Measurements from ENCODE around the gene REXO4. TPM values are rescaled to one million over a fixed set of nuclear protein-coding genes. Genes with fewer than 3 reads are reported as not detected.

REXO4 gene
- polyA plus RNA-seq, 1 of the 3 experiments (the other 2 are of a cell fraction), result 37.3 TPM

GRCh38 chr9:133439337-133439736 is 21.5 kb upstream of the REXO4 start:
- no peak for DNase-seq
- TF ChIP-seq NFIC (IDR thresholded peaks at IDR 0.05; ENCODE audit: borderline replicate concordance) (no peak), RAD21 (IDR thresholded peaks at IDR 0.05; ENCODE audit: low read length) (no peak), RFX5 (IDR thresholded peaks at IDR 0.05; ENCODE audit: low read length) (no peak), IRF3 (IDR thresholded peaks at IDR 0.05; ENCODE audit: low read depth, low read length) (no peak), EP300 (IDR thresholded peaks at IDR 0.05; ENCODE audit: borderline replicate concordance in 1 of 2, low read depth in 1 of 2, low read length in 1 of 2) (no peak)
- no peaks in the 10 kb centered on the region for H3K4me1 ChIP-seq (ENCODE audit: control insufficient read depth in 1 of 2, insufficient read depth in 2 of 2, low read depth in 1 of 2, low read length in 1 of 2)
- H3K9me3 ChIP-seq, result no peaks in the 10 kb centered on the region
- no peak overlapping the region for H2AFZ ChIP-seq (ENCODE audit: low read depth)
- H3K27me3 ChIP-seq (ENCODE audit: insufficient read depth), result no peaks in the 10 kb centered on the region
- ChIA-PET POLR2A (no interaction called here), CTCF (interaction anchor here (0.9 kb wide), 1 partner anchor 47 kb away, joined by 3 read pairs; no protein-coding TSS in a partner anchor)
- no peak overlapping the region for H3K27ac ChIP-seq (ENCODE audit: low read depth in 2 of 2, low read length in 1 of 2)
- H3K9me2 ChIP-seq, result no peaks in the 10 kb centered on the region
- no peak overlapping the region for H3K4me2 ChIP-seq
- H4K20me1 ChIP-seq (ENCODE audit: insufficient read depth), result no peaks in the 10 kb centered on the region
- no peak overlapping the region for H3K4me3 ChIP-seq (ENCODE audit: low read depth in 2 of 2, low read length in 1 of 2)
- no peaks in the 10 kb centered on the region for H3F3A ChIP-seq (replicated peaks; ENCODE audit: insufficient read depth)
- H3K9ac ChIP-seq, result no peak overlapping the region
- 64% methylated on average over 4 of the region's 4 CpGs for WGBS (ENCODE audit: low lambda C conversion rate)
- H3K79me2 ChIP-seq (ENCODE audit: insufficient read depth), result no peaks in the 10 kb centered on the region
- H3K36me3 ChIP-seq (replicated peaks in 1 of 2; ENCODE audit: control insufficient read depth in 1 of 2, insufficient read depth in 2 of 2, low read length in 1 of 2), result no peaks in the 10 kb centered on the region

GRCh38 chr9:133437753-133438531 is 20.1 kb upstream of the REXO4 start:
- Histone ChIP-seq H3F3A (replicated peaks; ENCODE audit: insufficient read depth) (no peaks in the 10 kb centered on the region), H3K4me1 (ENCODE audit: control insufficient read depth in 1 of 2, insufficient read depth in 2 of 2, low read depth in 1 of 2, low read length in 1 of 2) (no peaks in the 10 kb centered on the region), H3K36me3 (replicated peaks in 1 of 2; ENCODE audit: control insufficient read depth in 1 of 2, insufficient read depth in 2 of 2, low read length in 1 of 2) (no peaks in the 10 kb centered on the region), H3K9me3 (no peaks in the 10 kb centered on the region), H3K4me3 (ENCODE audit: low read depth in 2 of 2, low read length in 1 of 2) (no peak overlapping the region), H2AFZ (ENCODE audit: low read depth) (no peak overlapping the region), H3K27ac (ENCODE audit: low read depth in 2 of 2, low read length in 1 of 2) (no peak overlapping the region), H3K27me3 (ENCODE audit: insufficient read depth) (no peaks in the 10 kb centered on the region), H3K9me2 (no peaks in the 10 kb centered on the region), H3K4me2 (no peak overlapping the region), H3K79me2 (ENCODE audit: insufficient read depth) (no peaks in the 10 kb centered on the region), H3K9ac (no peak overlapping the region), H4K20me1 (ENCODE audit: insufficient read depth) (no peaks in the 10 kb centered on the region)
- ChIA-PET CTCF (interaction anchor here (0.6 to 1.4 kb wide), 3 partner anchors 10 to 257 kb away, joined by 3 to 4 read pairs (median 3); no protein-coding TSS in a partner anchor), POLR2A (no interaction called here)
- no peak for DNase-seq
- 89% methylated on average over 3 of the region's 20 CpGs for WGBS (ENCODE audit: low lambda C conversion rate)
- TF ChIP-seq FOXM1 (IDR thresholded peaks at IDR 0.05; ENCODE audit: low read depth) (no peak), MEF2A (IDR thresholded peaks at IDR 0.05; ENCODE audit: borderline replicate concordance, low read depth) (no peak), NFIC (IDR thresholded peaks at IDR 0.05; ENCODE audit: borderline replicate concordance) (no peak), EP300 (IDR thresholded peaks at IDR 0.05; ENCODE audit: borderline replicate concordance in 1 of 2, low read depth in 1 of 2, low read length in 1 of 2) (no peak), IRF3 (IDR thresholded peaks at IDR 0.05; ENCODE audit: low read depth, low read length) (no peak), RCOR1 (IDR thresholded peaks at IDR 0.05; ENCODE audit: low read length) (no peak), JUND (IDR thresholded peaks at IDR 0.05) (no peak), YY1 (IDR thresholded peaks at IDR 0.05; ENCODE audit: low read depth) (no peak), RFX5 (IDR thresholded peaks at IDR 0.05; ENCODE audit: low read length) (no peak), FOSL2 (IDR thresholded peaks at IDR 0.05; ENCODE audit: borderline replicate concordance, low read depth) (no peak), ELF1 (IDR thresholded peaks at IDR 0.05) (no peak)
- TF ChIP-seq, protein P1, sequence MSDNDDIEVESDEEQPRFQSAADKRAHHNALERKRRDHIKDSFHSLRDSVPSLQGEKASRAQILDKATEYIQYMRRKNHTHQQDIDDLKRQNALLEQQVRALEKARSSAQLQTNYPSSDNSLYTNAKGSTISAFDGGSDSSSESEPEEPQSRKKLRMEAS (IDR thresholded peaks at IDR 0.05; ENCODE audit: low read depth), result no peak
- TF ChIP-seq, protein P2, sequence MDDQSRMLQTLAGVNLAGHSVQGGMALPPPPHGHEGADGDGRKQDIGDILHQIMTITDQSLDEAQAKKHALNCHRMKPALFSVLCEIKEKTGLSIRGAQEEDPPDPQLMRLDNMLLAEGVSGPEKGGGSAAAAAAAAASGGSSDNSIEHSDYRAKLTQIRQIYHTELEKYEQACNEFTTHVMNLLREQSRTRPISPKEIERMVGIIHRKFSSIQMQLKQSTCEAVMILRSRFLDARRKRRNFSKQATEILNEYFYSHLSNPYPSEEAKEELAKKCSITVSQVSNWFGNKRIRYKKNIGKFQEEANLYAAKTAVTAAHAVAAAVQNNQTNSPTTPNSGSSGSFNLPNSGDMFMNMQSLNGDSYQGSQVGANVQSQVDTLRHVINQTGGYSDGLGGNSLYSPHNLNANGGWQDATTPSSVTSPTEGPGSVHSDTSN (IDR thresholded peaks at IDR 0.05), result no peak
- TF ChIP-seq, protein P3, sequence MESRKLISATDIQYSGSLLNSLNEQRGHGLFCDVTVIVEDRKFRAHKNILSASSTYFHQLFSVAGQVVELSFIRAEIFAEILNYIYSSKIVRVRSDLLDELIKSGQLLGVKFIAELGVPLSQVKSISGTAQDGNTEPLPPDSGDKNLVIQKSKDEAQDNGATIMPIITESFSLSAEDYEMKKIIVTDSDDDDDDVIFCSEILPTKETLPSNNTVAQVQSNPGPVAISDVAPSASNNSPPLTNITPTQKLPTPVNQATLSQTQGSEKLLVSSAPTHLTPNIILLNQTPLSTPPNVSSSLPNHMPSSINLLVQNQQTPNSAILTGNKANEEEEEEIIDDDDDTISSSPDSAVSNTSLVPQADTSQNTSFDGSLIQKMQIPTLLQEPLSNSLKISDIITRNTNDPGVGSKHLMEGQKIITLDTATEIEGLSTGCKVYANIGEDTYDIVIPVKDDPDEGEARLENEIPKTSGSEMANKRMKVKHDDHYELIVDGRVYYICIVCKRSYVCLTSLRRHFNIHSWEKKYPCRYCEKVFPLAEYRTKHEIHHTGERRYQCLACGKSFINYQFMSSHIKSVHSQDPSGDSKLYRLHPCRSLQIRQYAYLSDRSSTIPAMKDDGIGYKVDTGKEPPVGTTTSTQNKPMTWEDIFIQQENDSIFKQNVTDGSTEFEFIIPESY (IDR thresholded peaks at IDR 0.05; ENCODE audit: borderline replicate concordance, low read depth), result no peak
